Ramos (cell line): Measurements from ENCODE around the gene HTR3B.
"Not testable (repeated sequence)": the region's sequence is repeated elsewhere in the genome, so short reads cannot be mapped to it uniquely, and the experiment has no call there.

ENCODE experiments used
- in situ Hi-C: fragments of 300-500 bp; cut with MboI; formaldehyde crosslinking; loops from one replicate; pipeline ENCODE4 v1.14.3; 2022; ENCODE audit warnings: low sequenced_read_pairs; ENCODE audit not compliant: unreplicated experiment

The HTR3B gene

DNA sequence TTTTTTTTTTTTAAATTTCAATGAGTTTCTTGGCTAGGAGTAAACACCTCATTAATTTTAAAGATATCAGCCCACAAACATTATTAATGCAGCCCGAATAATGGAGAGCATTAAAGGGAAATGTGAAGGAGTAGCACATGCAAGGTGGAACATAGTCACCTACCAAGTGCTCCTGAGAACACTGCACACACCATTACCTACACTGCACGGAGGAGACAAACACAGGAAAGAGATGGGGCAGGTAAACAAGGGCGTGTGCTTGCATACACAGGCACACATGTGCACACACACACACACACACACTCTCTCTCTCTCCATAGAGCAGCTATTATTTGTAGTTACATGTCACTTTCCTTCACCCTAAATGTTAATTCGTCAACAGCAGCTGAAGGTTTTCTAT, 30.2 kb downstream of the HTR3B start:
- in situ Hi-C loops, result no loop called here

DNA sequence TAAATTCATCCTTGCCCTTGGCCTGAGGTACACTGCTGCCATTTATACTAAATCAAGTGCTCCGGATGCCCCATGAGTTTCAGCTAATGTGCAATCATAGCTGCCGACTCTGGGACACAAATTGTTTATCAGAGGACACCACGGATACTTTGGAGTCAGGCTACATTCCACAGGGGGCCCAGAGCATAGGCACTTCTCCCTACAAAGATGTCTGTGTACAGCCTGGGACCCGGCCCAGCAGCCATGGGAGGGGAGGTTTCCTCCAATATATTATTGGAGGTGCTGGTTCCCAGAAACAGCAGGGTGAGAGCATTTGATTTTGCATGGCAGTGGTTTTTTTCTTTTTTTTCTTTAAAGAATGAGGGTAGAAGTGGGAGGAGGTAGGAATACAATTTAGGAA, 31.3 kb downstream of the HTR3B start:
- in situ Hi-C loops, result no loop called here

DNA sequence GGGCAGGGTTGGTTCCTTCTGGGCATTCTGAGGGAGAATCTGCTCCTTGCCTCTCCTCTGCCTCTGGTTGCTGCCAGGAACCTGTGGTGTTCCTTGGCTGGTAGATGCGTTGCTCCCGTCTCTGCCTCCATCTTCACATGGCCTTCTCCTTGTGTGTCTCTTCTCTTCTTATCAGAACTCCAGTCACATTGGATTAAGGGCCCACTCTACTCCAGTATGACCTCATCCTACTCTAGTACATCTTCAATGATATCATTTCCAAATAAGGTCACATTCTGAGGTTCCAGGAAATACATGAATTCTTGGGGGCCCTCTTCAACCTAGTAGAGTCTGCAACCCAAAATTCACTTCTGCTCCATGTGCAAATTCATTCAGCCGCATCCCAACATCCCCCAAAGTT, 33.3 kb downstream of the HTR3B start:
- in situ Hi-C loops, result no loop called here

DNA sequence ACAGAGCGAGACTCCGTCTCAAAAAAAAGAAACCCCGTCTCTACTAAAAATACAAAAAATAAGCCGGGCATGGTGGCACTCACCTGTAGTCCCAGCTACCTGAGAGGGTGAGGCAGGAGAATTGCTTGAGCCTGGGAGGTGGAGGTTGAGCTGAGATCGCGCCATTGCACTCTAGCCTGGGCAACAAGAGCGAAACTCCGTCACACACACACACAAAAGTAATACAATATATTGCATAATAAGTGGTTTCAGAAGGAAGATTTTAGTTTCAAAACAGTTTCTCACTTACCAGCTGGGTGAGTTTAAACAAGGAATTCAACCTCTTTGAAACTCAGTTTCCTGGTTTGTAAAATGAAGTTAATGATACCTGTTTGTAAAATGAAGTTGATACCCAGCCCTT, 37.7 kb downstream of the HTR3B start:
- in situ Hi-C loops, result no loop called here

DNA sequence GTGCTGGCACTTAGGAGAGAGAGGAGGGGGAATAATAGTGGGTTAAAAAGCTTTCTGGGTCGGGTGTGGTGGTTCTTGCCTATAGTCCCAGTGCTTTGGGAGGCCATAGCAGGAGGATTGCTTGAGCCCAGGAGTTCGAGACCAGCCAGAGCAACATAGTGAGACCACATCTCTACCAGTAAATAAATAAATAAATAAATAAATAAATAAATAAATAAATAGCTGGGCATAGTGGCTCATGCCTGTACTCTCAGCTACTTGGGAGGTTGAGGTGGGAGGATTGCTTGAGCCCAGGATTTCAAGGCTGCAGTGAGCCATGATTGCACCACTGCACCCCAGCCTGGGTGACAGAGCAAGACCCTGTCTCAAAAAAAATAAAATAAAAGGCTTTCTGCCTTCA, 41.6 kb downstream of the HTR3B start:
- in situ Hi-C loops, result not testable (repeated sequence)

DNA sequence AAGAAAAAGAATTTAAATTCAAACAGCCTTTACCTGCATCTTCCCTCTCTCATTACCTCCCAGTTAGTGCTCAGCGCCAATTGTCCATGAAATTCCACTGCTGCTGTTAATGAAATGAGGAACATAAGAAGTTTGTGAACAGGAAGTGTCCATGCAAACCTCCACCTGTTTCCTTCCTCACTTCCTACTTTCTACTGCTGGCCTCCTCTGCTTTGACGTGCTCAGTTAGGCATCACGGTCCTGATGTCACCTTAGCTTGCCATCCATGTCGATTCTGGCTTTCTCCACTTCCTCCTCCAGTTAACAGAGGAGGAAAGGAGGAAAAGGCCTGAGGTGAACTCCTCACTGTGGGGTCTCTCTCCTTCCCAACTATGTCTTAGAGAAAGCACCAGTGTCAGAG, 43.4 kb downstream of the HTR3B start:
- in situ Hi-C loops, result no loop called here

DNA sequence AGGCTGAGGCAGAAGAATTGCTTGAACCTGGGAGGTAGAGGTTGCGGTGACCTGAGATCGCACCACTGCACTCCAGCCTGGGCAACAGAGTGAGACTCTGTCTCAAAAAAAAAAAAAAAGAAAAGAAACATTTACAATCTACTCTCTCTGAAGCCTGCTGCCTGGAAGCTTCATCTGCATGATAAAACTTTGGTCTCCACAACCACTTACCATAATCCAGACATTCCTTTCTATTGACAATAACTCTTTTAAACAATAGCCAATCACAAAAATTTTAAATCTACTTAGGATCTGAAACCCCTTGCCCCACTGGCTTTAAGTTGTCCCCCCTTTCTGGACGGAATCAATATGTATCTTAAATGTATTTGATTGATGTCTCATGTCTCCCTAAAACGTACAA, 45.3 kb downstream of the HTR3B start:
- in situ Hi-C loops, result no loop called here

DNA sequence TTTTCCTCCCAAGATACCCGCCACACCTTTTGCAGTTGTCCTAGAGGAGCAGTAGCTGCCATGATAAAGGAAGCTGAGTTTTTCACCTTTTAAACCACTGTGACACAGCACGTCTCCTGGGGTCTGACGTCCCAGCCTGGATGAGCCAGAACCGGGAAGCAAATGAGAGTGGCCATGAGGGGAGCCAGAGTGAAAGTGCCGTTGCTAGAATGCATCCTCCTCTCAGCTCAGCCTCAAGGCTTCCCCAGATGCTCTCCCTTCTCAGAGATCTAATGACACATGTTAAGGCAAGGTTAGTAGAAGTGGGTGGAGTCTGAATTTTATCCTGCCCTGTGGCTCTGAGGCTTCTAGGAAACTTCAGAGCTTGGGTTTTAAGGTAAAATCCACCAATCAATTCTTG, 46.9 kb downstream of the HTR3B start:
- in situ Hi-C loops, result no loop called here

DNA sequence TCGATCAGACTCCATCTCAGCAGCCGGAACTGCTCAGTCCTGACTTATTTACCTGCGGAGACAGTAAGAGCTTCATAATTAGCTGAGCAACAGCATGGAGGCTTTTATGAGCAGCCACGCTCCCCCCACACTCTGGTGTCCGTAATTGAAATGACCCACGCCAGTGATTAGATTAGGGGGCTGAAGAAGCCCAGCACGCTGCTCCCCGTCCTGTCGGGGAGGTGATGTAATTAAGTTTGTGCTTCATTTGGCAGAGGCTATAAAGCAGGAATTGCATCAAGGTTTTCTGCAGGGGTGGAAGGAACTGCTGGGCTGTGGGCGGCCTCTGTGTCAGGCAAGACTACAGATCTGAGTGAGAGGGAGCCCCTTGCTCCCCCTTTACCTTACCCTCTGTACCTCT, 47.5 kb downstream of the HTR3B start:
- in situ Hi-C loops, result no loop called here

DNA sequence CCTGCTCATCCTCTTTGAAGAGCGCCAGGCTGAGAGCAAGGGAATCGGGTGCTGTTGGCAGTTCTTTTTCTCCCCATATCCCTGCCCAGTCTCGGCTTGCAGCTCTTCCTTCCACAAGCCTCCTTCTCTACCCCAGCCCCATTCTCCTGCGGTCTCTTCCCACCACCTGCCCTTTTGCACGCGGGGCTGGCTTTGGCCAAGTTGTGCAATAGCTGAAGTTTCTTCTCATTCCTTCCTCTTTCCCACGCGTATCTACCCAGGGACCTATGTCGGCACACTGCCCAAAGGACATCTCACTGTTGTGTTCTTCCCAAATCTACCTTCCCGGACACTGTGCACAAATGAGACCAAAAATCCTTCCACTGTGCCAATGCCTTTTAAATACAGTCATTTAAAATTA, 48.0 kb downstream of the HTR3B start:
- in situ Hi-C loops, result no loop called here

DNA sequence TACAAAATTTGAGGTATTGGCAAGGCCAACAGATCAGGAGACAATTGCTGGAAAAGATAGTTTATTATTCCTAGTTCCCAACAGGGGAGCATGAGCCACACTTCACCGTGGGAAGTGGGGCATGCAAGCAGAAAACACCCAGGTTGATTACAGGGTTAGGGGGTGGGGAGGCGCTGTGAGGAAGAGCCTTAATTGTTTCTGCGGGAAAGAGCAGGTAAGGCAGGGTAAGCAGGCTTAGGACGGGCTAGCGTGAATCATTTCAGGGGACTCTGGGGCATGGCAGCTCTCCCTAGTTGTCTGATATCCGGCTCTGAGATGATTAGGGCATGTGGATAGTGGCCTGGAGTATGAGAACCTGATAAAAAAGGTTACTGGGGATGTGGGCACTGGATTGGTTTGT, 49.6 kb downstream of the HTR3B start:
- in situ Hi-C loops, result no loop called here

DNA sequence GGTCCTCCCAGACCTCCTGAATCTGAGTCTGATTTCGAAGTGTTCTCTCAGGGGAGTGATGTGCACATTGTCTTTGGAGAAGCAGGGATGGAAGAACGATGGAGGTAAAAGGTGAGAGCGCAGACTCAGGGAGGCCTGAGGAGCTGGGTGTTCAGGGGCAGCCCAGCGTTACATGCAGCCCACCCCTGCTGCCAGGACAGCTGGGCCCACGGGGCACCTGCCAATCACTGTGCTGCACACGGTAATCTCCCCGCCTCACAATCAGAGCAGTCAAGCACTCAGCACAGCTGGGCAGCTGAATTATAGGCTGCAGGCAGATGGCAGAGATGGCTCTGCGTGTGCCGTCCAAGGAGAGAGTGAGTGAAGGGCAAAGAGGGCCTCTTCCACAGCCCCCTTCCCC, 52.4 kb downstream of the HTR3B start:
- in situ Hi-C loops, result no loop called here

DNA sequence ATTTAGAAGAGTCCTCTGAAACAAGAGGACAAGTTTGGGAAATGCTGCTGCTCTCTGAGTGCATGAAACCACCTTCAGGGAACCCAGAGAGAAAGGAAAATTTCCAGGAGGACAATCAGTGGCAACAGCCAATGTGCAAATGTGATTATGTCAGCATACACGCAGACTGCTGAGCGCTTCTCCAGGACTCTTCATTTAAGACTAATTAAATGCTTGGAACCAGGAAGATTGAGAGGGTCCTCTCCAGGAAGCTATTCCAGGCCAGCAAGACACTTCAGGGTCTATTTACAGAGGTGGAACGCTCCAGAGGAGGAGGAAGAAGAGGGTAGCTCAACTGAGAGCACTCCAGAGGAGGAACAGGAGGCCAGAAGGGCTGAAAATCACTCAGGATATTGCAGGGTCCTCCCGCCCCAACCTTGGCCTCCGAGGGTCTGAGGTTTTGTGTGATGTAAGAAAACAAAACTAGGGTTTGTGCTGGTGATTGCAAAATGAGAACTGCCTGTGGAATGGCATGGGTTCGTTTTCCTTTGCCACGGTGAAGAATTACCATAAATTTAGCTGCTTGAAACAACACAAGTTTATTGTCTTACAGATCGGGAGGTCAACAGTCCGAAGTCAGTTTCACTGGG, 56.2 kb downstream of the HTR3B start:
- in situ Hi-C loops, result no loop called here

DNA sequence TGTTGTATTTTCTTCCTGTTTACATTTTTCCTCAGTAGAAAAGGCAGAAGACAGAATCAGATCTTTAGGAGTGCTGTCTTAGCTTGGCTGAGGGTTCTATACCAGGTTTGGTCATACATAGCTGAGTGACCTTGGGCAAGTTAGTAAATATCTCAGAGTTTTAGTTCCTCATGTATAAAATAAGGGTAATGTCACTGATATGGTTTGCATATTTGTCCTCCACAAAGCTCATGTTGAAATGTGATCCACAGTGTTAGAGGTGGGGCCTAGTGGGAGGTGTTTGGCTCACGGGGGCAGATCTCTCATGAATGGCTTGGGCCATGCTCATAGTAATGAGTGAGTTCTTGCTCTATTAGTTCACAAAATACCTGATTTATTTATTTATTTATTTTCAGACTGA, 62.8 kb downstream of the HTR3B start:
- in situ Hi-C loops, result no loop called here

DNA sequence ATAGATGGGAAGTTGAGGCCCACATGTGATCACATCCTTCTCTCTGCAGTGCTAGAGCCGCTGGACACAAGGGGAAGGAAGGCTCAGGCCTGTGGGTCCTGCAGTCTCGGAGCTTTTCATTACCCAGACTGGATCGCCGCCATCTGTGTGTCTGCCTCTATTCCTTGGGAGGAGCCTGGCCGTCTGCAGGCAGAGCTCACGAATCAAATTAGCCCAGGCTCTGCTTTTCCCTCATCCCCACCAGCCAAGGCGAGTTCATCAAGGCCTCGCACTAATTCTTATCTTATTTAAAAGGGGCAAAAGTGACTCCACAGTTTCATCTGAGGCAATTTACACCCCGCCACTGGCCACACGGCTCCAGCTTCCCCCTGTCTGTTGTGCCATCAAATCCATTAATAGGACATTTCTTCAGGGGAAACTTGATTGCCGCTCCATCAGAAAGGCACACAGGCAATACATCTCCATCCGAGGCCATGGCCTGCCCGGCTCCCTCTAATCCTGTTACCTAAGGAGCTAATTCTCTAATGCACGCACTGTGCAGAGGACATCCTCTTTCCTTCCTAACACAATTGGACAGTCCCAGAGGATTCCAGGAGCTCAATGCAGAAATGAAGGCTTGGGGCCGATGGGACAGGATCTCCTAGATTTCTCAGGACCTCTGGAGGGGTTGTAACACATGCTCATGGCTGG, 67.1 kb downstream of the HTR3B start:
- in situ Hi-C loops, result no loop called here

DNA sequence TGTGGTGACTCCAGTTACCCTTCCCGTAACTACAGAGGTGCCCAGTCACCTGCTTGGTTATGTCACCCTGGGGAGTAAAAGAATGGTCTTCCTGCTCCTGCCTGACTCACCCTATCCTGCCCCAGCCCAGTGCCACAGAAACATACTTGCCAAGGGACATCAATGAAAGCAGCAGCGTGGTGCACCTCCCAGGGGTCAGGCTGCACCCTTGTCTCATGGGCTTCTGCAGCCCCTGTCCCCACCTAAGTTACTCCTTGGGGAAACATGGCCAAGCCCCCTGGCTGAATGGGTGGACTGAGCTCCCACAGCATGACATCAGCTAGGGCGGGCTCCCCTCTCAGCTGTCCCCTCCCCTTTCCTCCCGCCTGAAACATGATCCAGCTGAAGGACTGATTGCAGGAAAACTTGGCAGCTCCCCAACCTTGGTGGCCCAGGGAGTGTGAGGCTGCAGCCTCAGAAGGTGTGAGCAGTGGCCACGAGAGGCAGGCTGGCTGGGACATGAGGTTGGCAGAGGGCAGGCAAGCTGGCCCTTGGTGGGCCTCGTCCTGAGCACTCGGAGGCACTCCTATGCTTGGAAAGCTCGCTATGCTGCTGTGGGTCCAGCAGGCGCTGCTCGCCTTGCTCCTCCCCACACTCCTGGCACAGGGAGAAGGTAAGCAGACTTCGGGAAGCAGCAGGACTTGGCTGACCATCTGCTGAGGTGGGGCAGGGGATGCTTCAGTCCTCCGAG, 70.3 kb downstream of the HTR3B start, which contains the start of gene HTR3A:
TSS of gene HTR3A (plus strand) at position 368 of the 730 bp plus-strand sequence. CDS start at position 586, 218 bp downstream.
- in situ Hi-C loops, result loop anchor here (25.0 kb wide), 1 partner anchor 287 kb away; no protein-coding TSS in a partner anchor

DNA sequence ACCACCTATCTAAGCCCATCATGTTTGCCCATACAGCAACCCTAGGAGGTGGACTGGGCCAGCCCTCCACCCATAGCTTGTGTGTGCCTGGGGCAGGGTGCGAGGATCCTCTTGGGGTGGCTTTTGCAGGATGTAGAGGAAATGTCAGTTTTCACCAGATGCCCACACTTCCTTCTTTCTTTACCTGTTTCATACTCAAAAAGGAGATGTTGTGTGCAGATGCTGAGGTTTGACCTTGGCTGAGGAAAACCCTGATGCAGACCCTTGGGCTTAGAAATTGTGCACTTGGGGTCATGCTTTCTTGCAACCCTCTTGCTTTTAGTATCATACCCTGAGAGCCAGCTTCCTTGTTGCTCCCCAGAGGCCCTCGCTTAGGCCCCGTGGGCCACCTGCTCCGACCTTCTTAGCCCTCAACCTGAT, 72.5 kb downstream of the HTR3B start:
- in situ Hi-C loops, result loop anchor here (25.0 kb wide), 1 partner anchor 285 kb away; no protein-coding TSS in a partner anchor

DNA sequence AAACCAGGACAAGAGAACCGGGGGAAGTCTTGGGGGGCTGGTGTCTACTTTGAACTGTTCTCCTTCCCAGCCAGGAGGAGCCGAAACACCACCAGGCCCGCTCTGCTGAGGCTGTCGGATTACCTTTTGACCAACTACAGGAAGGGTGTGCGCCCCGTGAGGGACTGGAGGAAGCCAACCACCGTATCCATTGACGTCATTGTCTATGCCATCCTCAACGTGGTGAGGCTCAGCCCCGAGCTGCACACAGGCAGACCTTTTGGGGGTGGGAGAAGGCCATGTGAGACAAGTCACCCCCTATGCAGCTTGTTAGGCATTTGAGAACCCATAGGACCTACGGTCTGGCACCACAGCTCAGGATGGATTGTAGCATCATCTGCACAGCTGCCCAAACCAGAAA, 73.1 kb downstream of the HTR3B start:
- in situ Hi-C loops, result loop anchor here (25.0 kb wide), 1 partner anchor 285 kb away; no protein-coding TSS in a partner anchor

DNA sequence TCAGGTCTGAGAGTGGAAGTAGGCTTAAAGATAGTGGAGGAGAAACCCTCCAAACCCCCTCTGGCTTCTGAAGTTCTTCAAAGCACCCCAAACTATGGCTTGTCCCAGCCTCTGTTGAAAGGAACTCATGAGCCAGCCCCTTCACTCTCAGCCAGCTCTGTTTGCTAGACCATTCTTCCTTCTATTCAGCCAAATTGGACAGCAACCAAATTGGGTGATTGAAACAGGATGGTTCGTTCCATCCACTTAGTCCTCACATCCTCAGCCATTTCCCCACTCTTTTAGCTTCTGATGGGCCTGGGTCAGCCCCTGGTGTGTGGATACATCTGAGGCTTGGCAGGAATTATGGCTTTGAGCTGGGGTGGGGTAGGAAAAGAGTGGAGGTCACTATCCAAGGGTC, 74.8 kb downstream of the HTR3B start:
- in situ Hi-C loops, result loop anchor here (25.0 kb wide), 1 partner anchor 283 kb away; no protein-coding TSS in a partner anchor

DNA sequence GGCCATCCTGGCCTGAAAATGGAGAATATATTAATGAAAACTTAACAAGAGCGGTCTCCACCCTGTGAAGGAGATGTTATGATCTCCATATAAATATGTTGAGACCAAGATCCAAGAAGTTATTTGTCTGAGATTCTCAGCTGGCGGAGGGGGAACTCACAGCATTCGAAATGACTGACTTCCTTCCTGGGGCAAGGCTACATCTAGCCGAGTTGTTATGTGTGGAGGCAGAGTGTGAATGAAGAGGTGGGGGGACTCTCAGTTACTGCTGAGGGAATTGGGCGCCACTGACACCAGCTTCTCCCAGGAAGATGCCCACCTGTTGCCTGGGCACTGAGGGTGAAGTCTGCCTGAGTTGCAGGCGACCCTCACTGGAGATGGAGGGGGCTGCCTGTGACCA, 76.2 kb downstream of the HTR3B start:
- in situ Hi-C loops, result loop anchor here (25.0 kb wide), 1 partner anchor 282 kb away; no protein-coding TSS in a partner anchor

DNA sequence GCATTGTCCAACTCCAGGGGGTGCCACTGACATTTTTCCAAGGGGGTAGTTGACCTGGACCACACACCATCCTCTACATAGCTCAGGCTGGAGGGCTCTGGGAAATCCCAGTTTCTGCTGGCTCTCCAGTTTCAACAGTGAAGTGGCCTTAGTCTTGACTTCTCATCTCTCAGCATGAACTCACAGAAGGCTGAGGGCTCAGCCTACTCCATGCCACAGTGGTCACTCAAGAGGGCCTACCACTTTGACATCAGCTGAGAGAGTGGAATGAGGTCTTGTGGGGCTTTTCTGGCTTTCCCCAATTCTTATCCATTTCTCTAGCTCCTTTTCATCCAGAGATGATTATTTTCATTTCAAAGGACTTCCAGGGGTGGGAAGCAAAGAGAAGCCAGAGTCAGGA, 77.7 kb downstream of the HTR3B start:
- in situ Hi-C loops, result loop anchor here (25.0 kb wide), 1 partner anchor 280 kb away; no protein-coding TSS in a partner anchor
